Esophagus squamous epithelium (tissue), 4 donors: Measurements from ENCODE around the gene TMEM86A.

Experiments
- CTCF ChIP-seq, 6 experiments: fragments of 450-650 bp in 4 of 6; fragments of 200-600 bp in 2 of 6; sonication (generic) in 2 of 6; IDR thresholded peaks; one replicate each; pipeline ENCODE4 v1.5.1; 2016 to 2019; ENCODE audit warnings: antibody characterized with exemption in 6 of 6, mild to moderate bottlenecking in 4 of 6, moderate library complexity in 4 of 6
- POLR2A ChIP-seq, 4 donors: fragments of 450-650 bp; IDR thresholded peaks; one replicate each; pipeline ENCODE4 v1.6.1; 2017; ENCODE audit warnings: antibody characterized with exemption in 4 of 4, mild to moderate bottlenecking in 4 of 4, moderate library complexity in 3 of 4

DNA sequence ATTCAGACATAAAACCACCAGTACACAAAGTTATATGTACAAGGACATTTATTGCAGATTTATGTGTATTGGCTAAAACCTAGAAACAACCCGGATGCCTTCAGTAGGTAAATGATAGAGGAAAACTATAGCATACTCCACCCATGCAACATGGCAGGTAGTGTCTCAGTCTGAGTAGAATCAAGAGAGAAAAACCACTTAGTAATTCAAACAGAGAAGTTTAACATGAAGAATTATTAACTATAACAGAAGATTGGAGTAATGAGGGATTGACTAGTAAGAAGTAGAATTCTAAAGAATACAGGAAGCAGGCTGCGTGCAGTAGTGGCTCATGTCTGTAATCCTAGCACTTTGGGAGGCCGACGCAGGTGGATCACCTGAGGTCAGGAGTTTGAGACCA, 48.2 kb upstream of the TMEM86A start:
- TF ChIP-seq CTCF (IDR thresholded peaks at IDR 0.05) (no peak), POLR2A (IDR thresholded peaks at IDR 0.05) (no peak)
